DMS114 treated with DMSO at 0.1 percent for 48 hours (cell line): Measurements from ENCODE around the gene NOPCHAP1.

Experiments used
- DNase-seq: peaks from one replicate; lab custom pipeline; 2025; ENCODE audit not compliant: unreplicated experiment; lab: John Stamatoyannopoulos, UW

The NOPCHAP1 gene

GRCh38 chr12:105018012-105018411 lies 31.9 kb downstream of the NOPCHAP1 start:
- no peak for DNase-seq

- no peak for DNase-seq
These were observed 32.7 kb downstream of the NOPCHAP1 start for GRCh38 chr12:105018776-105019175.

GRCh38 chr12:105020241-105020962 lies 34.3 kb downstream of the NOPCHAP1 start:
- DNase-seq: no peak

- no peak for DNase-seq
These were observed 38.8 kb downstream of the NOPCHAP1 start for GRCh38 chr12:105024928-105025327.

GRCh38 chr12:105025890-105026289 lies 39.8 kb downstream of the NOPCHAP1 start:
- DNase-seq: no peak

- no peak for DNase-seq
These were observed 40.3 kb downstream of the NOPCHAP1 start for GRCh38 chr12:105026411-105026810.

- DNase-seq: no peak
These were observed 45.0 kb downstream of the NOPCHAP1 start for GRCh38 chr12:105030820-105031807.

- DNase-seq: no peak
These were observed 46.7 kb downstream of the NOPCHAP1 start for GRCh38 chr12:105032703-105033357.

GRCh38 chr12:105033851-105034250 lies 47.7 kb downstream of the NOPCHAP1 start:
- no peak for DNase-seq
